ENCODE data around the gene OR2L3.
"Not testable (repeated sequence)": the region's sequence is repeated elsewhere in the genome, so short reads cannot be mapped to it uniquely, and the experiment has no call there.

The OR2L3 gene

GRCh38 chr1:248065071-248065470 lies 18.4 kb downstream of the OR2L3 start:
- Histone ChIP-seq H3K9me3 (no peaks in the 10 kb centered on the region), H3K4me3 (no peak overlapping the region), H3K27me3 (no peaks in the 10 kb centered on the region), H3K36me3 (no peaks in the 10 kb centered on the region), H3K4me1 (no peaks in the 10 kb centered on the region), H3K27ac (no peak overlapping the region)
- TF ChIP-seq CTCF (IDR thresholded peaks at IDR 0.05): no peak
- intact Hi-C loops (cut with DNase I; ENCODE audit: low total_unique reads): no loop called here
- DNase-seq: no peak

GRCh38 chr1:248065604-248066003 lies 19.0 kb downstream of the OR2L3 start:
- Histone ChIP-seq H3K4me1 (no peaks in the 10 kb centered on the region), H3K27me3 (no peaks in the 10 kb centered on the region), H3K36me3 (no peaks in the 10 kb centered on the region), H3K27ac (no peak overlapping the region), H3K9me3 (no peaks in the 10 kb centered on the region), H3K4me3 (no peak overlapping the region)
- TF ChIP-seq CTCF (IDR thresholded peaks at IDR 0.05): no peak
- intact Hi-C loops (cut with DNase I; ENCODE audit: low total_unique reads): no loop called here
- no peak for DNase-seq

GRCh38 chr1:248083864-248084263 lies 37.2 kb downstream of the OR2L3 start:
- H3K4me1 ChIP-seq; DNase-seq; H3K4me3 ChIP-seq; H3K36me3 ChIP-seq; H3K9me3 ChIP-seq; intact Hi-C loops (cut with DNase I; ENCODE audit: low total_unique reads); H3K27me3 ChIP-seq; H3K27ac ChIP-seq: not testable (repeated sequence)

- Histone ChIP-seq H3K36me3 (no peaks in the 10 kb centered on the region), H3K4me3 (no peak within 1 kb of the TSS), H3K27ac (no peak within 1 kb of the TSS), H3K27me3 (no peaks in the 10 kb centered on the region), H3K9me3 (peaks cover 0 to 5% (median 0%) of the 10 kb centered on the region in 3 donors), H3K4me1 (no peaks in the 10 kb centered on the region)
- no peak for TF ChIP-seq CTCF (IDR thresholded peaks at IDR 0.05)
- intact Hi-C loops (cut with DNase I; ENCODE audit: low total_unique reads): no loop called here
- DNase-seq: no peak
These were observed 48.2 kb downstream of the OR2L3 start, which contains the start of gene OR2L13 for GRCh38 chr1:248094884-248095283. Gene OR2L13 (plus strand): TSS chr1:248095184. CDS start chr1:248099376, 4,192 bp downstream.

GRCh38 chr1:248098529-248098928 lies 51.9 kb downstream of the OR2L3 start:
- H3K27me3 ChIP-seq: no peaks in the 10 kb centered on the region
- H3K4me3 ChIP-seq: no peak overlapping the region
- H3K4me1 ChIP-seq: no peaks in the 10 kb centered on the region
- no peak overlapping the region for H3K27ac ChIP-seq
- H3K36me3 ChIP-seq: no peaks in the 10 kb centered on the region
- no peak for TF ChIP-seq CTCF (IDR thresholded peaks at IDR 0.05)
- intact Hi-C loops (cut with DNase I; ENCODE audit: low total_unique reads): no loop called here
- H3K9me3 ChIP-seq: no peaks in the 10 kb centered on the region
- DNase-seq: no peak

- H3K9me3 ChIP-seq: no peaks in the 10 kb centered on the region
- no peaks in the 10 kb centered on the region for H3K4me1 ChIP-seq
- no peaks in the 10 kb centered on the region for H3K27me3 ChIP-seq
- intact Hi-C loops (cut with DNase I; ENCODE audit: low total_unique reads): no loop called here
- no peak for DNase-seq
- TF ChIP-seq CTCF (IDR thresholded peaks at IDR 0.05): no peak
- no peaks in the 10 kb centered on the region for H3K36me3 ChIP-seq
- H3K4me3 ChIP-seq: no peak overlapping the region
- H3K27ac ChIP-seq: no peak overlapping the region
These were observed 56.2 kb downstream of the OR2L3 start for GRCh38 chr1:248102847-248103246.
